CD14-positive monocyte (primary cell): ENCODE data around the gene TYRP1. TPM values are rescaled to one million over a fixed set of nuclear protein-coding genes. Genes with fewer than 3 reads are reported as not detected.

Source experiments
- DNase-seq, 3 donors: peaks; one replicate each; pipeline ENCODE4 v3.0.0-alpha.2; 2011 to 2022
- H2AFZ ChIP-seq: 2 replicates; pipeline ENCODE4 v1.6.0; 2012; ENCODE audit warnings: mild to moderate bottlenecking, low read depth, low read length, inconsistent platforms; ENCODE audit not compliant: insufficient read depth, poor library complexity, severe bottlenecking
- H3K27ac ChIP-seq, 2 donors: 1 replicate in 1 of 2; 2 replicates in 1 of 2; pipeline ENCODE4 v1.5.1; 2012 to 2013; ENCODE audit warnings: low read length in 2 of 2, control low read depth in 1 of 2, inconsistent platforms in 1 of 2, low read depth in 1 of 2, mild to moderate bottlenecking in 1 of 2
- H3K27me3 ChIP-seq, 2 donors: one replicate each; pipeline versions ENCODE4 v1.6.0 to v1.6.1; 2011 to 2013; ENCODE audit warnings: low read length in 2 of 2; ENCODE audit not compliant: control insufficient read depth in 2 of 2, insufficient read depth in 2 of 2
- H3K36me3 ChIP-seq, 2 donors: replicated peaks in 1 of 2; 1 replicate in 1 of 2; 2 replicates in 1 of 2; pipeline versions ENCODE4 v1.5.1 to v1.6.1; 2012 to 2013; ENCODE audit warnings: low read length in 2 of 2, control low read depth in 1 of 2, inconsistent platforms in 1 of 2, mild to moderate bottlenecking in 1 of 2; ENCODE audit not compliant: insufficient read depth in 2 of 2, control insufficient read depth in 1 of 2
- H3K4me1 ChIP-seq, 2 donors: 1 replicate in 1 of 2; 2 replicates in 1 of 2; pipeline versions ENCODE4 v1.5.1 to v1.6.1; 2012 to 2013; ENCODE audit warnings: low read length in 2 of 2, control low read depth in 1 of 2, inconsistent platforms in 1 of 2, mild to moderate bottlenecking in 1 of 2, moderate library complexity in 1 of 2; ENCODE audit not compliant: insufficient read depth in 2 of 2, control insufficient read depth in 1 of 2
- H3K4me2 ChIP-seq: replicated peaks from 2 replicates; pipeline ENCODE3; 2012; ENCODE audit warnings: low read length, moderate library complexity, mild to moderate bottlenecking; ENCODE audit not compliant: poor library complexity, severe bottlenecking; ENCODE audit errors: extremely low read depth
- H3K4me3 ChIP-seq, 3 experiments: fragments of 200-600 bp in 1 of 3; sonication (generic) in 1 of 3; replicated peaks in 1 of 3; 1 replicate in 2 of 3; 2 replicates in 1 of 3; pipeline ENCODE4 v1.5.1; 2011 to 2013; ENCODE audit warnings: low read length in 3 of 3, mild to moderate bottlenecking in 3 of 3, control low read depth in 2 of 3, low read depth in 2 of 3, inconsistent platforms in 1 of 3, moderate library complexity in 1 of 3
- H3K79me2 ChIP-seq: 2 replicates; pipeline ENCODE4 v1.6.0; 2012; ENCODE audit warnings: mild to moderate bottlenecking, control low read depth, inconsistent platforms, low read length, moderate library complexity; ENCODE audit not compliant: insufficient read depth
- H3K9ac ChIP-seq: 2 replicates; pipeline ENCODE4 v1.6.0; 2017; ENCODE audit warnings: low read length, mild to moderate bottlenecking; ENCODE audit not compliant: insufficient read depth, poor library complexity, severe bottlenecking
- H3K9me3 ChIP-seq, 2 donors: replicated peaks in 1 of 2; 1 replicate in 1 of 2; 2 replicates in 1 of 2; pipeline versions ENCODE4 v1.5.1 to v1.6.1; 2012 to 2013; ENCODE audit warnings: low read length in 2 of 2, control low read depth in 1 of 2; ENCODE audit not compliant: control insufficient read depth in 1 of 2, insufficient read depth in 1 of 2
- H4K20me1 ChIP-seq: 2 replicates; pipeline ENCODE4 v1.6.0; 2012; ENCODE audit warnings: mild to moderate bottlenecking, low read length, control low read depth, moderate library complexity; ENCODE audit not compliant: insufficient read depth
- H3K27ac Mint-ChIP-seq, 7 donors: one replicate each; pipeline ENCODE4 v1.8.0; 2020; ENCODE audit warnings: mild to moderate bottlenecking in 7 of 7, mixed read lengths in 7 of 7, moderate library complexity in 6 of 7, inconsistent platforms in 2 of 7
- H3K27me3 Mint-ChIP-seq, 3 donors: one replicate each; pipeline ENCODE4 v1.8.0; 2021 to 2022; ENCODE audit warnings: low read depth in 3 of 3, mild to moderate bottlenecking in 3 of 3, mixed read lengths in 3 of 3, moderate library complexity in 3 of 3, inconsistent platforms in 1 of 3
- H3K36me3 Mint-ChIP-seq, 2 donors: one replicate each; pipeline ENCODE4 v1.8.0; 2020; ENCODE audit warnings: mixed read lengths in 2 of 2, inconsistent platforms in 1 of 2, mild to moderate bottlenecking in 1 of 2
- H3K4me1 Mint-ChIP-seq: one replicate; pipeline ENCODE4 v1.8.0; 2020; ENCODE audit warnings: mild to moderate bottlenecking, mixed read lengths
- H3K4me3 Mint-ChIP-seq, 2 donors: one replicate each; pipeline ENCODE4 v1.8.0; 2020; ENCODE audit warnings: mild to moderate bottlenecking in 2 of 2, mixed read lengths in 2 of 2, moderate library complexity in 1 of 2
- H3K9me3 Mint-ChIP-seq, 7 donors: one replicate each; pipeline ENCODE4 v1.8.0; 2020 to 2022; ENCODE audit warnings: mixed read lengths in 7 of 7, mild to moderate bottlenecking in 6 of 7, moderate library complexity in 6 of 7, inconsistent platforms in 2 of 7
- WGBS: methylation state at CpG from one replicate; pipeline ENCODE4 v1.1.5; 2013; ENCODE audit warnings: missing lambda C conversion rate; ENCODE audit not compliant: insufficient coverage; 5-methylcytosine and 5-hydroxymethylcytosine counted together
- intact Hi-C, 2 donors: fragments of 100-400 bp; cut with micrococcal nuclease; formaldehyde crosslinking; loops; one replicate each; pipeline versions ENCODE4 v1.15.0 to v1.15.1; 2023
- polyA plus RNA-seq, 3 donors: library from polyadenylated mRNA; depleted of rRNA in 1 of 3; unstranded in 2 of 3; stranded (reverse) in 1 of 3; fragments of 300-500 nt in 2 of 3; fragments of >200 nt in 1 of 3; fragmentation: Illumina TruSeq in 2 of 3; gene quantifications; 1 replicate in 2 of 3; 2 replicates in 1 of 3; pipeline ENCODE4 v1.2.3, GENCODE V29; 2012 to 2021
- TF ChIP-seq, protein P1 (sequence below): fragments of 200-600 bp; IDR thresholded peaks from one replicate; pipeline ENCODE4 v1.8.0; 2022; ENCODE audit warnings: antibody characterized with exemption, mild to moderate bottlenecking

The TYRP1 gene
- polyA plus RNA-seq, 3 donors: not detected

DNA sequence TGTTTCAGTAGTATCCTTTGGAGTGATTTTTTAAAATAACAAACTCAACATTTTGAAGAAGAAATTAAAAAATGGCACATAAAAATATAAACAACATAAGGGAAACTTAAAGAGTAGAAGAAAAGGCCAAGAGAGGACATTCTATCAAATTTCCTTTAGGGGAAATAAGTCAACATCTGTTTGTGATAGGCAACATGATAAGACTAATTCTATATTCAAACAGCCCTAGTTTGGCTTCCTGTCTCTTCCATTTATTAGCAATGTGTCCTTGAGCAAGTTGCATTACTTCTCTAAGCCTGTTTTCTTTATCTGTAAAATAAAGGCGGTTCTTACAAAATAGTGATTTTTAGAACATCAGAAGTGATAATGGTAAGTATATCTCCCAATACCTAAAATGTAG, 24.7 kb downstream of the TYRP1 start:
- intact Hi-C loops: no loop called here
- H3K27me3 ChIP-seq: no peaks in the 10 kb centered on the region
- H3K4me3 ChIP-seq: no peak overlapping the region
- no CpG with 5 or more reads among the region's 1 CpG for WGBS
- H3K79me2 ChIP-seq: no peaks in the 10 kb centered on the region
- no peaks in the 10 kb centered on the region for H4K20me1 ChIP-seq
- H3K27me3 Mint-ChIP-seq: peaks cover 0 to 3% (median 1%) of the 10 kb centered on the region in 3 donors
- no peaks in the 10 kb centered on the region for H3K36me3 ChIP-seq
- H3K9ac ChIP-seq: no peak overlapping the region
- H3K27ac ChIP-seq: no peak overlapping the region
- H3K36me3 Mint-ChIP-seq: no peaks in the 10 kb centered on the region
- no peaks in the 10 kb centered on the region for H3K9me3 Mint-ChIP-seq
- H3K27ac Mint-ChIP-seq: no peak overlapping the region
- H3K4me2 ChIP-seq: no peak overlapping the region
- H2AFZ ChIP-seq: no peak overlapping the region
- TF ChIP-seq, protein P1, sequence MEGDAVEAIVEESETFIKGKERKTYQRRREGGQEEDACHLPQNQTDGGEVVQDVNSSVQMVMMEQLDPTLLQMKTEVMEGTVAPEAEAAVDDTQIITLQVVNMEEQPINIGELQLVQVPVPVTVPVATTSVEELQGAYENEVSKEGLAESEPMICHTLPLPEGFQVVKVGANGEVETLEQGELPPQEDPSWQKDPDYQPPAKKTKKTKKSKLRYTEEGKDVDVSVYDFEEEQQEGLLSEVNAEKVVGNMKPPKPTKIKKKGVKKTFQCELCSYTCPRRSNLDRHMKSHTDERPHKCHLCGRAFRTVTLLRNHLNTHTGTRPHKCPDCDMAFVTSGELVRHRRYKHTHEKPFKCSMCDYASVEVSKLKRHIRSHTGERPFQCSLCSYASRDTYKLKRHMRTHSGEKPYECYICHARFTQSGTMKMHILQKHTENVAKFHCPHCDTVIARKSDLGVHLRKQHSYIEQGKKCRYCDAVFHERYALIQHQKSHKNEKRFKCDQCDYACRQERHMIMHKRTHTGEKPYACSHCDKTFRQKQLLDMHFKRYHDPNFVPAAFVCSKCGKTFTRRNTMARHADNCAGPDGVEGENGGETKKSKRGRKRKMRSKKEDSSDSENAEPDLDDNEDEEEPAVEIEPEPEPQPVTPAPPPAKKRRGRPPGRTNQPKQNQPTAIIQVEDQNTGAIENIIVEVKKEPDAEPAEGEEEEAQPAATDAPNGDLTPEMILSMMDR: no peak
- H3K4me3 Mint-ChIP-seq: no peak overlapping the region
- H3K4me1 ChIP-seq: no peaks in the 10 kb centered on the region
- H3K4me1 Mint-ChIP-seq: no peaks in the 10 kb centered on the region
- no peaks in the 10 kb centered on the region for H3K9me3 ChIP-seq
- no peak for DNase-seq

GRCh38 chr9:12718482-12719026, 25.4 kb downstream of the TYRP1 start:
- Histone ChIP-seq H3K9ac (no peak overlapping the region), H2AFZ (no peak overlapping the region), H3K4me2 (no peak overlapping the region), H3K4me3 (no peak overlapping the region), H3K9me3 (no peaks in the 10 kb centered on the region), H3K79me2 (no peaks in the 10 kb centered on the region), H3K27ac (no peak overlapping the region), H4K20me1 (no peaks in the 10 kb centered on the region), H3K4me1 (no peaks in the 10 kb centered on the region), H3K27me3 (no peaks in the 10 kb centered on the region), H3K36me3 (no peaks in the 10 kb centered on the region)
- 96% methylated on average over 6 of the region's 7 CpGs for WGBS
- H3K36me3 Mint-ChIP-seq: no peaks in the 10 kb centered on the region
- peaks cover 0 to 3% (median 0%) of the 10 kb centered on the region in 3 donors for H3K27me3 Mint-ChIP-seq
- no peaks in the 10 kb centered on the region for H3K4me1 Mint-ChIP-seq
- intact Hi-C loops: no loop called here
- H3K9me3 Mint-ChIP-seq: no peaks in the 10 kb centered on the region
- no peak overlapping the region for H3K27ac Mint-ChIP-seq
- TF ChIP-seq, protein P1: no peak
- no peak overlapping the region for H3K4me3 Mint-ChIP-seq
- no peak for DNase-seq
